ENCODE results near the gene SEZ6L. TPM values are rescaled to one million over a fixed set of nuclear protein-coding genes. Genes with fewer than 3 reads are reported as not detected.

Gene SEZ6L
- total RNA-seq, 1 experiment from 2014 or later: not detected

DNA sequence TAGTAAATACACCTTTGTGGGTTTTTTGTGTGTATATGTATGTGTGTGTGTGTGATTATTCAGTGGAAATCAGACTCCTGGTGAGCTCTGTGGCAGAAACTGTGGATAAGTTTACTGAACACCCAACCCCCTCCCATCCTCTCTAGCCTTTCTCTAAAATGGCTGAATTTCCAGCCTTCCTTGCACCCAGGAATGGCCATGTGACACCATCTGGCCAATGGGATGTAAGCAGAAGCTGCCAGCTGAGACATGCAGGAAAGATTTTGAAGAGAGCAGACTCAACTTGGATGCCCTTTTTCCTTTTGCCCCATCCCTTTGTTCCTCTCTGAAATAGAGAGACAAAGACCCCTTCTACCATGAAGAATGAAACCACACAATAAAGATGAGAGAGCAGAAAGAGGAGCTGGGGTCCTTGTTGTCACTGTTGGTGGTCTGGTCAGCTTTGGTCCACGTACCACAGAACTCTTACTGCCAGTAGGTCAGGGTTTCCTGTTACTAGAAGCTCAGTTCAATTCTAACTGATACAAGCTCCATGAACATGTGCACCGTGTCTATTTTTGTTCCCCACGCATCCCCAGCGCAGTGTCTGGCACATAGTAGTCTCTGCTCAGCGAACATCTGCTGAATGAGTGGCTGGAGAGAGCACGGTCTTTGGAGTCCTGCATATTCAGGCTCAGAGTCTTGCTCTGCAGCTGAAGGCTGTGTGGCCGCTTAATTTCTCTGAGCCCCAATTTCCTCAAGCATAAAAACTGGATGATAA is 57.5 kb downstream of the SEZ6L start:
- BruUV-seq (replicated peaks): no TSS peak
- no peaks in the 10 kb centered on the region for H3K9me3 ChIP-seq (ENCODE audit: control insufficient read depth in 1 of 2, insufficient read depth in 1 of 2, low read depth in 1 of 2, low read length in 2 of 2)
- peaks cover 49% of the 10 kb centered on the region for H3K27me3 ChIP-seq (ENCODE audit: insufficient read depth, low read length)
- no peak overlapping the region for H3K4me2 ChIP-seq (ENCODE audit: low read length)
- H3K4me3 ChIP-seq (replicated peaks in 1 of 2; ENCODE audit: low read depth in 1 of 2, low read length in 2 of 2): no peak overlapping the region
- no peak overlapping the region for H3K27ac ChIP-seq (ENCODE audit: low read depth, low read length)
- intact Hi-C loops (cut with micrococcal nuclease): no loop called here
- no peak overlapping the region for H3K9ac ChIP-seq (ENCODE audit: low read length)
- CTCF ChIA-PET: interaction anchor here (1.5 kb wide), 1 partner anchor 54 kb away, joined by 7 read pairs; no protein-coding TSS in a partner anchor
- H2AFZ ChIP-seq (ENCODE audit: low read depth, low read length, poor library complexity, severe bottlenecking): no peak overlapping the region
- no peaks in the 10 kb centered on the region for H4K20me1 ChIP-seq (ENCODE audit: insufficient read depth)
- no peaks in the 10 kb centered on the region for H3K4me1 ChIP-seq (ENCODE audit: control insufficient read depth in 1 of 2, insufficient read depth in 2 of 2, low read length in 2 of 2)
- H3K36me3 ChIP-seq (ENCODE audit: control insufficient read depth in 1 of 2, insufficient read depth in 2 of 2, low read length in 2 of 2): no peaks in the 10 kb centered on the region
- POLR2A ChIA-PET: no interaction called here
- DNase-seq (ENCODE audit: low read depth, low spot score) (no peak), ATAC-seq (no peak)
- H3K9me2 ChIP-seq (ENCODE audit: insufficient read depth): no peaks in the 10 kb centered on the region
- no peaks in the 10 kb centered on the region for H3K79me2 ChIP-seq (ENCODE audit: insufficient read depth, low read length)
- TF ChIP-seq, protein P1, sequence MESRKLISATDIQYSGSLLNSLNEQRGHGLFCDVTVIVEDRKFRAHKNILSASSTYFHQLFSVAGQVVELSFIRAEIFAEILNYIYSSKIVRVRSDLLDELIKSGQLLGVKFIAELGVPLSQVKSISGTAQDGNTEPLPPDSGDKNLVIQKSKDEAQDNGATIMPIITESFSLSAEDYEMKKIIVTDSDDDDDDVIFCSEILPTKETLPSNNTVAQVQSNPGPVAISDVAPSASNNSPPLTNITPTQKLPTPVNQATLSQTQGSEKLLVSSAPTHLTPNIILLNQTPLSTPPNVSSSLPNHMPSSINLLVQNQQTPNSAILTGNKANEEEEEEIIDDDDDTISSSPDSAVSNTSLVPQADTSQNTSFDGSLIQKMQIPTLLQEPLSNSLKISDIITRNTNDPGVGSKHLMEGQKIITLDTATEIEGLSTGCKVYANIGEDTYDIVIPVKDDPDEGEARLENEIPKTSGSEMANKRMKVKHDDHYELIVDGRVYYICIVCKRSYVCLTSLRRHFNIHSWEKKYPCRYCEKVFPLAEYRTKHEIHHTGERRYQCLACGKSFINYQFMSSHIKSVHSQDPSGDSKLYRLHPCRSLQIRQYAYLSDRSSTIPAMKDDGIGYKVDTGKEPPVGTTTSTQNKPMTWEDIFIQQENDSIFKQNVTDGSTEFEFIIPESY (IDR thresholded peaks at IDR 0.05; ENCODE audit: extremely low read depth, insufficient replicate concordance, low read length): no peak
- TF ChIP-seq ELF1 (IDR thresholded peaks at IDR 0.05; ENCODE audit: borderline replicate concordance, low read depth): no peak
- no peak for TF ChIP-seq YY1 (IDR thresholded peaks at IDR 0.05; ENCODE audit: extremely low read depth, insufficient replicate concordance, low read depth, low read length)
- TF ChIP-seq SRF (IDR thresholded peaks at IDR 0.05; ENCODE audit: low read depth): no peak
- TF ChIP-seq ZFX (IDR thresholded peaks at IDR 0.05): no peak
- no peak for TF ChIP-seq EZH2phosphoT487 (IDR thresholded peaks at IDR 0.05; ENCODE audit: borderline replicate concordance)
- no peak for TF ChIP-seq CBX3 (IDR thresholded peaks at IDR 0.05; ENCODE audit: low read depth)
- RAD21 ChIA-PET (ENCODE audit: low non-redundant PET in 1 of 2, low total read pairs in 2 of 2, uncharacterized antibody in 2 of 2, unreplicated experiment in 2 of 2): no interaction called here

DNA sequence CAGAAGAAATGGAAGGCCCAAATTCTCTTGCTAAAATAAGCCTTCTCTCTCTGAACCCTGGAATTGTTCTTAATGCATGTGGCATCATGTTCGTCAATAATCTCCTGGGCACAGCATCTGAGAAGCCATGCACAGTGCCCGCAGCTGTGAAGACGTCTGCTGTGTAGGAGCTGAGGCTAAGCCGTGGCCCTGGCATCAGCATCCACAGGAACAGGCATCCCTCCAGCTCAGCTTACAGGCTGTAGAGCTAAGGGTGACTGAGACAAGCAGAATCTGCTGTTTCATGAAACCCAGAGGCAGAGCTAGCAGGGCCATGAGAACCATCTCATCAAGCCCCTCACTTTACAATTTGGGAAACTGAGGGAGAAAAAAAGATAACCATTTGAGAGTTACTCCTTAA is 60.6 kb downstream of the SEZ6L start:
- no peak for ATAC-seq

More for the DNA sequence above, 60.6 kb downstream of the SEZ6L start:
- Histone ChIP-seq H3K9me2 (ENCODE audit: insufficient read depth) (no peaks in the 10 kb centered on the region), H3K27me3 (ENCODE audit: insufficient read depth, low read length) (peaks cover 70% of the 10 kb centered on the region), H2AFZ (ENCODE audit: low read depth, low read length, poor library complexity, severe bottlenecking) (no peak overlapping the region), H3K79me2 (ENCODE audit: insufficient read depth, low read length) (no peaks in the 10 kb centered on the region), H3K9ac (ENCODE audit: low read length) (no peak overlapping the region), H3K36me3 (ENCODE audit: control insufficient read depth in 1 of 2, insufficient read depth in 2 of 2, low read length in 2 of 2) (no peaks in the 10 kb centered on the region), H3K4me3 (replicated peaks in 1 of 2; ENCODE audit: low read depth in 1 of 2, low read length in 2 of 2) (no peak overlapping the region), H3K4me1 (ENCODE audit: control insufficient read depth in 1 of 2, insufficient read depth in 2 of 2, low read length in 2 of 2) (no peaks in the 10 kb centered on the region), H4K20me1 (ENCODE audit: insufficient read depth) (no peaks in the 10 kb centered on the region), H3K9me3 (ENCODE audit: control insufficient read depth in 1 of 2, insufficient read depth in 1 of 2, low read depth in 1 of 2, low read length in 2 of 2) (no peaks in the 10 kb centered on the region), H3K4me2 (ENCODE audit: low read length) (no peak overlapping the region), H3K27ac (ENCODE audit: low read depth, low read length) (no peak overlapping the region)
- ChIA-PET POLR2A (no interaction called here), RAD21 (ENCODE audit: low non-redundant PET in 1 of 2, low total read pairs in 2 of 2, uncharacterized antibody in 2 of 2, unreplicated experiment in 2 of 2) (no interaction called here), CTCF (no interaction called here)
- TF ChIP-seq TCF7L2 (IDR thresholded peaks at IDR 0.05; ENCODE audit: borderline replicate concordance, extremely low read depth, insufficient read depth, insufficient read length): no peak
- TF ChIP-seq POLR2A (IDR thresholded peaks at IDR 0.05; ENCODE audit: borderline replicate concordance, extremely low read depth, insufficient read depth, insufficient read length): no peak
- TF ChIP-seq EZH2phosphoT487 (IDR thresholded peaks at IDR 0.05; ENCODE audit: borderline replicate concordance): no peak
- no peak for TF ChIP-seq CEBPB (IDR thresholded peaks at IDR 0.05; ENCODE audit: low read depth)
- TF ChIP-seq ZFX (IDR thresholded peaks at IDR 0.05): no peak
- no peak for TF ChIP-seq SP1 (IDR thresholded peaks at IDR 0.05; ENCODE audit: low read depth)
- DNase-seq (ENCODE audit: low read depth, low spot score): no peak
- intact Hi-C loops (cut with micrococcal nuclease): no loop called here
- BruUV-seq (replicated peaks): no TSS peak

Measured in HCT116 (cell line).